GM21447 (cell line): ENCODE data around the gene VAC14.
"Not testable (repeated sequence)": the region's sequence is repeated elsewhere in the genome, so short reads cannot be mapped to it uniquely, and the experiment has no call there.

ENCODE experiments used
- ATAC-seq: cut with Tn5 transposase; IDR thresholded peaks from one replicate; pipeline ENCODE4 v1.9.1; 2021; ENCODE audit not compliant: unreplicated experiment

The VAC14 gene

DNA sequence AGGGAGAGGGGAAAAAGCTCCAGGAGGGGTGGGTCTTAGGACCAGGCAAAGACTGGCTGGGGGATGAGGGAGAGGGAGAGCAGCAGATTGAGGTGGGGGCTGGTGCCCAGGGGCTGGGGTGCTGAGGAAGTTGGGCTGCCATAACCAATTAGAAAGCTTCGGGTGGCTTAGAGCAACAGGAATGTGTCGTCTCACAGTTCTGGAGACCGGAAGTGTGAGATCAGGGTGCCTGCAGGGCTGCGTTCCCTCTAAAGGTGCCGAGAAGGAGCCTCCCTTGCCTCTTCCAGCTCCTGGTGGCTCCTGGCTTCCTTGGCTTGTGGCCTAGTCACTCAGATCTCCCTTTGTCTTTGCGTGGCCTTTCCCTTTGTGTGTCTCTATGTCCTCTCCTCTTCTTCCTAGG is 152.4 kb downstream of the VAC14 start:
- no peak for ATAC-seq

DNA sequence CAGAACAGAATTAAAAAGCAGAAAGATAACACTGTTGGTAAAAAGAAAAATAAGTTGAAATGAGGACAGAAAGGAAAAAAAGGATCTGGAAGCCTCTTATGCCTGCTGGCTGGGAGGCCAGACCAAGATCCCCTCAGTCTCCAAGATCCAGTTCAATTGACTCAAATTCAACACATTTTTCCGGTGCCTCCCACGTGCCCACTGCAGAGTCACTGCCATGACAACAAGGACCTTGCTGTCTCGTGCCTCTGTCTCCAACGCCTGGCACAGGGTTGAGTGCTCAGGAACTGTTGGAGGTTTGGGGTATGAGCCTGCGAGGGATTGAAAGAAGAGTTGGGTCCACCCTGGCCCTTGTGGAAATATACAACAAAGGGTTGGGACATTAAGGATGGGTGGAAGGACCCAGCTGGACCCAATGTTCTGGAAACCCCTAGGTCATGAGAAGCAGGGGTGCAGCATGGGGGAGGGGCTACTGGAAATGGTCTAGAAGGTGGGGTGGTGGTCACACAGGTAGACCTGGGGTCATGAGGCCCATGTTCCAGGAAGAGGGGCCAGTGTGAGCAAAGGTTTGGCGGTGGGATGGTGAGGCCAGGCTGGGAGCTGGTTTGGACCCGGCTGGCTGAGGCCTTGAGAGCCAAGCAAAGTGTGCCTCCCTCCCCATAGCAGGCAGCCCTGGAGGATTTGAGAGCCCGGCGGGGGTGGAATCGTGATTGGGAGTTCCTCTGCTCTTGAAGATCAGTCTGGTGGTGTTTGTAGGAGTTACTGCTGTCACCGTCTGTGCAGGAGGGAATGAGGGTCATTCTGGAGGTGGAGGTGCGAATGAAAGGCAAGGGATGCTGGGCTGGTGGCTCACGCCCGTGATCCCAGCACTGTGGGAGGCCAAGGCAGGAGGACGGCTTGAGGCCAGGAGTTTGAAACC is 153.3 kb downstream of the VAC14 start:
- ATAC-seq = no peak

DNA sequence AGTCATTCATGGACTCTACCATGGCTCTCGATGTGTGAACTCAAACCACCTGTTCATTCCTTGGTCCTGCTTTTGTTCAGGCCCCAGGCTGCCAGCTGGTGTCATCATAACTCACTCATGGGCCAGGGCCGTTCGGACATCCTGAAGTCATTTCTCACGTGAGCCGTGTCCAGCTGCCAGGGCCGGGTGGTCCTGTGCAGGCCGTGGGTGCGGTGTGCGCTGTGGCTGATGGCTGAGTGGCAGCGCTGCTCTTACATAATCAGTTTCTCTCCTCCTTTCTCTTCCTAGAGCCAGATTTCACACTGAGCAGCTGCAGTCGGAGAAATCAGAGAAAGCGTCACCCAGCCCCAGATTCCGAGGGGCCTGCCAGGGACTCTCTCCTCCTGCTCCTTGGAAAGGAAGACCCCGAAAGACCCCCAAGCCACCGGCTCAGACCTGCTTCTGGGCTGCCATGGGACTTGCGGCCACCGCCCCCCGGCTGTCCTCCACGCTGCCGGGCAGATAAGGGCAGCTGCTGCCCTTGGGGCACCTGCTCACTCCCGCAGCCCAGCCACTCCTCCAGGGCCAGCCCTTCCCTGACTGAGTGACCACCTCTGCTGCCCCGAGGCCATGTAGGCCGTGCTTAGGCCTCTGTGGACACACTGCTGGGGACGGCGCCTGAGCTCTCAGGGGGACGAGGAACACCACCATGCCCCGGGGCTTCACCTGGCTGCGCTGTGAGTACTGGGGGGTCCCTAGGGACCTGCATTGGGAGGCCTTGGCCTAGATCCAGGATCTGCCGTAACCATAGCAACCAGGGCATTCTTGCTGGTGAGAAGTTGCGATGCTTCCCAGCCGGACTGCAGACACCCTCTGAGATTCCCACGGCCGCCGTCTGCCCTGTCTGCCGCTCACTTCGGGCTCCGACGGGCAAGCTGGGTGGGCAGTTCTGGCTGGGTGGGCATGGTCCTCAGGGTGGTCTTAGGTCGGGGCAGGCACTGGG is 154.4 kb downstream of the VAC14 start, which contains the start of gene IL34:
Gene IL34, plus strand, starts transcription at position 300 of the 982 bp plus-strand sequence. Its CDS starts 389 bp downstream, at position 689.
- no peak for ATAC-seq

DNA sequence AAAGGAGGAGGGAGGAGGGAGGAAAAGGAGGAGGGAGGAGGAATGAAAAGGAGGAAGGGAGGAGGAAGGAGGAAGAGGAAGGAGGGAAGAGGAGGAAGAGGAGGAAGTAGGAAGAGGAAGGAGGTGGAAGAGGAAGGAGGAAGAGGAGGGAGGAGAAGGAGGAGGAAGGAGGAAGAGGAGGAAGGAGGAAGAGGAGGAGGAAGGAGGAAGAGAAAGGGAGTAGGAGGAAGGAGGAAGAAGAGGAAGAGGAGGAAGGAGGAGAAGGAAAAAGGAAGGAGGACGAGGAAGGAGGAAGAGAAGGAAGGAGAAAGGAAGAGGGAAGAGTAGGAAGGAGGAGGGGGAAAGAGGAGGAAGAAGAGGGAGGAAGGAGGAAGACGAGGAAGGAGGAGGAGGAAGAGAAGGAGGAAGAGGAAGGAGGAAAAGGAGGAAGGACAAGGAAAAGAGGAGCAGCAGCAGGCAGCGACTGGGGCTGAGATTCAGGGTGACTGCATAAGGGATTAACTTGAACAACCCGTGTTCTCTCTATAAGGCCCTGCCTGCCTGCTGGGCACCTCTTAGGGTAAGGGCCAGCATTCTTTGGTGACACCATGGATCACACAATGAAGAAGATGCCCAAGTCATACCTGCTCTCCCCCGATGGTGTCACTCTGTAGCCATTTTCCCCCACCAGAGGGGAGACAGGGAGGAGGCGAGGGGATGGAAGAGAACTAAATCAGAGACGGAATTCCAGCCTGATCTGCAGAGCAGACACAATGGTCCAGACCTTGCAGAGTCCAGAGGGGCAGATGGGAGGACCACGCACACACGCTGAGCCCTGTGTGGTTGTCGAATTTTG is 156.0 kb downstream of the VAC14 start:
- ATAC-seq = no peak

DNA sequence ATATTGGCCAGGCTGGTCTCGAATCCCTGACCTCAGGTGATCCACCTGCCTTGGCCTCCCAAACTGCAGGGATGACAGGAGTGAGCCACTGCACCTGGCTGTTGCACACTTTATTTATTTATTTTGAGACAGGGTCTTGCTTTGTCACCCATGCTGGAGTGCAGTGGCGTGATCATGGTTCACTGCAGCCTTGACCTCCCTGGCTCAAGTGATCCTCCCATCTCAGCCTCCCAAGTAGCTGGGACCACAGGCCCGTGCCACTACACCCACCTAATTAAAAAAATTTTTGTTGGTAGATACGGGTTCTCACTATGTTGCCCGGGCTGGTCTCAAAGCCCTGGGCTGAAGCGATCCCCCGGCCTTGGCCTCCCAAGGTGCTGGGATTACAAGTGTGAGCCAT is 157.7 kb downstream of the VAC14 start:
- ATAC-seq = not testable (repeated sequence)

DNA sequence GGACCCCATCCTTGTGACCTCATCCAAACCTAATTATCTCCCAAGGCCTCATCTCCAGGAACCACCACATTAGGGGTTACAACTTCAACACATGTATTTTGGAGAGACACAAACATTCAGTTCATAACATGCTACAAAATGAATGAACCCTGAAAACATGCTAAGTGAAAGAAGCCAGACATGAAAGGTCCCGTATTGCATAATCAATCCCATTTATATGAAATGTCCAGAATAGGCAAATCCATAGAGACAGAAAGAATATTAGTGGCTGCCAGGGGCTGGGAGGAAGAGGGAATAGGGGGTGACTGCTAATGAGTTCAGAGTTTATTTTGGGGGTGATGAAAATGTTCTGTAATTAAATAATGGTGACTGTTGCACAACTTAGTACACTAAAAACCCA is 158.3 kb downstream of the VAC14 start:
- ATAC-seq = no peak

DNA sequence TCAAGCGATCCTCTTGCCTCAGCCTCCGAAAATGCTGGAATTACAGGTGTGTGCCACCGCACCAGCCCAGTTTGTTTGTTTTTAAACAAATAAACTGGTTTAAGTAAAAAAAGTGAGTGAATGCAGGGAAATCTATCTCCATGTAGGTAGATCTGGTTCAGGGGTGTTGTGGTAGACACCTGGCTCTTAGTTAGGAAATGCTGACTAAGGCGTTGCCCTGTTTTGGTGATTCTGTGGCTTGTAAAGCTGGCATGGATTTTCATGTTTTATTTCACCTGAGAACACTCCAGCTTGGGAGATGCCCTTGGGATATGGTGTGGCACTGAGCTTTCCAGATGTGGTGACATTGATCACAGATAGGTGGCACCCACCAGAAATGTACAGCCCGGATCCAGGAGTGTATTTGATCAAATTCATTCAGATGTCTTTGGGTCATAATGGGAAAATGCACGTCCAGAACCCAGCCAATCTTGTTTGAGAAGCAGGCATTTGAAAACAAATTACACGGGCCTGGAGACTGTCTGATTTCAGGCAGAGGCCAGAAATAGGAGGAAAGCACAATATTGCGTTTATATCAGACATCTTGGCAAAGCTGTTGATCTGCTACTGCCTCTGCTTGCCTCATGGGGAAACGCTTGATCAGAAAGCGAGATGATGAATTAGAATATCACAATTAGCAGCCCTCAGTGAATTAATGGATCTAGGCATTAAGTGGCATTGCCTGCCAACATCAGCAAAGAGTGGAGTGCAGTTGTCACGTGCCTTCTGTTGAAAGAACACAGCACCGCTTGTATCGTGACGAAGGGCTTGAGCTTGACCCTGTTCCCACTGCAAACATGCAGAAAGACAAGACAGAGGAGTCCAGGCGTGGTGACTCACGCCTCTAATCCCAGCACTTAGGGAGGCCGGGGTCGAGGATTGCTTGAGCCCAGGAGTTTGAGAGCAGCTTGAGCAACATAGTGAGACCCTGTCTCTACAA is 161.9 kb downstream of the VAC14 start:
- ATAC-seq = no peak
